Femur (tissue), 1 donor: ENCODE measurements around the gene PCNX4.
A peak's percentile ranks its signal among the peaks of the same experiment; 100 is the strongest.

Experiments
- DNase-seq: peaks from one replicate; pipeline ENCODE4 v3.0.0-alpha.2; 2017

PCNX4 gene

GRCh38 chr14:60106339-60106738 is 14.6 kb downstream of the PCNX4 start:
- no peak for DNase-seq

GRCh38 chr14:60107477-60107876 is 15.8 kb downstream of the PCNX4 start:
- DNase-seq: no peak

- no peak for DNase-seq
These were observed 20.0 kb downstream of the PCNX4 start for GRCh38 chr14:60111732-60112131.

- no peak for DNase-seq
These were observed 23.2 kb downstream of the PCNX4 start for GRCh38 chr14:60114881-60115280.

- DNase-seq: no peak
These were observed 24.5 kb downstream of the PCNX4 start for GRCh38 chr14:60116181-60116580.

- DNase-seq: no peak
These were observed 34.2 kb downstream of the PCNX4 start for GRCh38 chr14:60125918-60126317.

- no peak for DNase-seq
These were observed 41.8 kb downstream of the PCNX4 start for GRCh38 chr14:60133487-60133886.

GRCh38 chr14:60134702-60135101 is 43.0 kb downstream of the PCNX4 start:
- DNase-seq: no peak

- peak; percentile 74 for DNase-seq
These were observed 60.0 kb downstream of the PCNX4 start for GRCh38 chr14:60151715-60152114.

- DNase-seq: no peak
These were observed 62.3 kb downstream of the PCNX4 start for GRCh38 chr14:60153991-60154390.

- DNase-seq: no peak
These were observed 62.9 kb downstream of the PCNX4 start for GRCh38 chr14:60154671-60155070.

- DNase-seq: no peak
These were observed 68.7 kb downstream of the PCNX4 start for GRCh38 chr14:60160422-60160821.

- DNase-seq: no peak
These were observed 69.7 kb downstream of the PCNX4 start for GRCh38 chr14:60161196-60162107.

GRCh38 chr14:60163693-60164092 is 72.0 kb downstream of the PCNX4 start:
- no peak for DNase-seq

GRCh38 chr14:60164404-60164711 is 72.6 kb downstream of the PCNX4 start:
- no peak for DNase-seq

GRCh38 chr14:60164712-60165546 is 73.2 kb downstream of the PCNX4 start, which contains the start of gene DHRS7:
DHRS7 (minus strand) TSS chr14:60165398; CDS start chr14:60165309, 89 bp downstream.
- peak; percentile 89 for DNase-seq

GRCh38 chr14:60165547-60165876 is 73.8 kb downstream of the PCNX4 start:
- DNase-seq: no peak

- DNase-seq: no peak
These were observed 74.4 kb downstream of the PCNX4 start for GRCh38 chr14:60166142-60166541.

- DNase-seq: no peak
These were observed 78.0 kb downstream of the PCNX4 start for GRCh38 chr14:60169722-60170121.

GRCh38 chr14:60170948-60171347 is 79.2 kb downstream of the PCNX4 start:
- DNase-seq: no peak

- DNase-seq: no peak
These were observed 80.0 kb downstream of the PCNX4 start for GRCh38 chr14:60171690-60172089.

- DNase-seq: no peak
These were observed 82.9 kb downstream of the PCNX4 start for GRCh38 chr14:60174352-60175254.
